Fibroblast of villous mesenchyme (primary cell): ENCODE measurements around the gene GEMIN7. TPM values are rescaled to one million over a fixed set of nuclear protein-coding genes. Genes with fewer than 3 reads are reported as not detected.

ENCODE experiments used
- DNase-seq: peaks from one replicate; pipeline ENCODE4 v3.0.0-alpha.2; 2010; ENCODE audit warnings: low read depth
- H3K4me3 ChIP-seq: 2 replicates; pipeline ENCODE4 v1.5.1; 2011; ENCODE audit warnings: low read depth, mild to moderate bottlenecking, low read length
- CTCF ChIP-seq: IDR thresholded peaks from 2 replicates; pipeline ENCODE4 v1.5.1; 2012; ENCODE audit warnings: low read depth, mild to moderate bottlenecking, low read length; ENCODE audit not compliant: insufficient read depth
- total RNA-seq: library from RNA; depleted of rRNA; stranded (reverse); fragments of >200 nt; gene quantifications from 2 replicates; pipeline ENCODE4 v1.2.3, GENCODE V29; 2012

The GEMIN7 gene
- total RNA-seq, 1 donor, result 16.0 TPM

- peak overlapping the region; percentile 65 for H3K4me3 ChIP-seq
- no peak for DNase-seq
- no peak for TF ChIP-seq CTCF
Measured at GRCh38 chr19:45076851-45077730, 2.0 kb upstream of the GEMIN7 start.

GRCh38 chr19:45078390-45079062 lies 534 bp upstream of the GEMIN7 start:
- peak overlapping the region; percentile 97 for H3K4me3 ChIP-seq
- no peak for DNase-seq
- no peak for TF ChIP-seq CTCF

- DNase-seq, result no peak
- H3K4me3 ChIP-seq, result peak overlapping the region; percentile 97
- TF ChIP-seq CTCF, result no peak
Measured at GRCh38 chr19:45079911-45080370, 881 bp downstream of the GEMIN7 start.

- no peak for DNase-seq
- no peak for TF ChIP-seq CTCF
- no peak overlapping the region for H3K4me3 ChIP-seq
Measured at GRCh38 chr19:45082170-45082569, 3.1 kb downstream of the GEMIN7 start.

GRCh38 chr19:45086480-45086879 lies 7.4 kb downstream of the GEMIN7 start:
- H3K4me3 ChIP-seq, result no peak overlapping the region
- no peak for DNase-seq
- TF ChIP-seq CTCF, result no peak

- H3K4me3 ChIP-seq, result no peak overlapping the region
- no peak for DNase-seq
- no peak for TF ChIP-seq CTCF
Measured at GRCh38 chr19:45087531-45087930, 8.5 kb downstream of the GEMIN7 start.
